Skin of body (tissue), 1 donor: ENCODE data around the gene RCAN1. TPM values are rescaled to one million over a fixed set of nuclear protein-coding genes. Genes with fewer than 3 reads are reported as not detected.

Experiments used
- total RNA-seq: library from RNA; depleted of rRNA; stranded (reverse); fragments of >200 nt; gene quantifications from one replicate; pipeline ENCODE4 v1.2.3, GENCODE V29; 2014

The RCAN1 gene
- total RNA-seq, 1 donor from 2014 or later, result 33.9 TPM

Other genes with a start within 250 kb of the RCAN1 start
- 11.1 TPM for gene SMIM11, start 239.6 kb downstream of the RCAN1 start, total RNA-seq
- gene SMIM34, start 191.2 kb downstream of the RCAN1 start, total RNA-seq, result 0.59 TPM
- gene KCNE1, start 102.9 kb downstream of the RCAN1 start, total RNA-seq, result 3.4 TPM
- 0.20 TPM for gene CLIC6, start 53.9 kb upstream of the RCAN1 start, total RNA-seq